Adrenal gland (tissue), 12 donors: ENCODE data around the gene FPR2. TPM values are rescaled to one million over a fixed set of nuclear protein-coding genes. Genes with fewer than 3 reads are reported as not detected.

Experiments used
- DNase-seq, 7 donors: peaks; one replicate each; pipeline ENCODE4 v3.0.0-alpha.2; 2019 to 2020
- H3K27ac ChIP-seq, 5 donors: fragments of 200-600 bp; sonication (generic) in 4 of 5; 1 replicate in 3 of 5; 2 replicates in 2 of 5; pipeline versions ENCODE4 v1.5.1 to v1.8.0; 2016 to 2020; ENCODE audit warnings: mild to moderate bottlenecking in 1 of 5
- H3K27me3 ChIP-seq: fragments of 200-600 bp; 2 replicates; pipeline ENCODE4 v1.8.0; 2021
- H3K36me3 ChIP-seq, 2 donors: fragments of 200-600 bp; replicated peaks in 1 of 2; 1 replicate in 1 of 2; 2 replicates in 1 of 2; pipeline versions ENCODE4 v1.5.1 to v1.8.0; 2018 to 2022
- H3K4me1 ChIP-seq, 2 donors: fragments of 200-600 bp; replicated peaks in 1 of 2; 1 replicate in 1 of 2; 2 replicates in 1 of 2; pipeline versions ENCODE4 v1.5.1 to v1.8.0; 2018 to 2021
- H3K4me3 ChIP-seq, 4 donors: fragments of 200-600 bp; sonication (generic) in 3 of 4; one replicate each; pipeline ENCODE4 v1.5.1; 2016 to 2018
- H3K9me3 ChIP-seq, 3 donors: fragments of 200-600 bp; sonication (generic) in 1 of 3; replicated peaks in 1 of 3; 1 replicate in 2 of 3; 2 replicates in 1 of 3; pipeline versions ENCODE4 v1.5.1 to v1.8.0; 2016 to 2021
- CTCF ChIP-seq, 6 experiments: fragments of 450-650 bp in 4 of 6; fragments of 200-600 bp in 2 of 6; sonication (generic) in 1 of 6; IDR thresholded peaks; 1 replicate in 5 of 6; 2 replicates in 1 of 6; pipeline versions ENCODE4 v1.5.1 to v1.8.0; 2016 to 2021; ENCODE audit warnings: antibody characterized with exemption in 6 of 6, mild to moderate bottlenecking in 2 of 6, moderate library complexity in 1 of 6
- POLR2A ChIP-seq, 2 donors: fragments of 450-650 bp; IDR thresholded peaks; one replicate each; pipeline ENCODE4 v1.6.1; 2017; ENCODE audit warnings: antibody characterized with exemption in 2 of 2, mild to moderate bottlenecking in 2 of 2, moderate library complexity in 1 of 2
- WGBS, 4 donors: extraction: QIAGEN DNeasy Blood & Tissue Kit in 2 of 4; methylation state at CpG; one replicate each; pipeline versions ENCODE4 v1.1.5 to v1.1.7; 2013 to 2017; 5-methylcytosine and 5-hydroxymethylcytosine counted together
- intact Hi-C, 2 donors: fragments of 100-400 bp; cut with DNase I; formaldehyde crosslinking; loops; one replicate each; pipeline versions ENCODE4 v1.14.1 to v1.15.0; 2022 to 2023
- polyA plus RNA-seq, 3 donors: library from polyadenylated mRNA; stranded (reverse); fragments of 200-250 nt in 2 of 3; fragments of 350-450 nt in 1 of 3; fragmentation: Illumina TruSeq in 1 of 3; extraction: RNeasy Lipid Tissue Mini Kit (QIAGEN cat#74804) in 1 of 3; gene quantifications; one replicate each; pipeline ENCODE4 v1.2.3, GENCODE V29; 2013 to 2014
- total RNA-seq, 9 donors: library from RNA; depleted of rRNA in 4 of 9; stranded (reverse); fragments of >200 nt in 4 of 9; fragments of 120-200 nt in 1 of 9; fragmentation: NEBNext Ultra II Directional in 1 of 9; extraction: Animal tissue kit (Norgen Biotek cat#: 25700) in 1 of 9; gene quantifications; one replicate each; pipeline versions ENCODE4 v1.1.0 to v1.2.4, GENCODE V29; 2013 to 2023
- donor health status: healthy with polysubstance abuse.
- donor health status: Bipolar disorder and iron deficiency.
- donor health status: DM: yes; HTN: yes; CAD: no.
- donor health status: DM: no; HTN: no; CAD: no.
- donor health status: DM: no; HTN: no; CAD: no.
- donor health status: DM: yes; HTN: yes; CAD: no.

The FPR2 gene
- total and polyA plus RNA-seq, 12 donors = 0.24 to 5.5 (median 1.9) TPM; not detected in 1

- no peak overlapping the region for H3K27ac ChIP-seq
- 62 to 75% (median 70%) methylated on average over 10 to 13 of the region's 13 CpGs for WGBS, 4 donors
- no peak overlapping the region for H3K4me3 ChIP-seq
- DNase-seq = no peak
- TF ChIP-seq CTCF (IDR thresholded peaks at IDR 0.05) (no peak), POLR2A (IDR thresholded peaks at IDR 0.05) (no peak)
- H3K9me3 ChIP-seq = no peaks in the 10 kb centered on the region
- H3K4me1 ChIP-seq = no peaks in the 10 kb centered on the region
- intact Hi-C loops = no loop called here
- H3K36me3 ChIP-seq = no peaks in the 10 kb centered on the region
- peaks cover 7% of the 10 kb centered on the region for H3K27me3 ChIP-seq
Observed at GRCh38 chr19:51739466-51740213, 21.3 kb upstream of the FPR2 start.

GRCh38 chr19:51740356-51740755 is 20.6 kb upstream of the FPR2 start:
- no peak for DNase-seq
- peaks cover 4% of the 10 kb centered on the region for H3K27me3 ChIP-seq

GRCh38 chr19:51742789-51743188 is 18.2 kb upstream of the FPR2 start:
- WGBS, 4 donors = 36 to 59% (median 57%) methylated on average over 6 of the region's 6 CpGs
- Histone ChIP-seq H3K4me1 (no peaks in the 10 kb centered on the region), H3K9me3 (no peaks in the 10 kb centered on the region), H3K36me3 (no peaks in the 10 kb centered on the region), H3K4me3 (no peak overlapping the region), H3K27me3 (no peaks in the 10 kb centered on the region), H3K27ac (no peak overlapping the region)
- TF ChIP-seq POLR2A (IDR thresholded peaks at IDR 0.05) = no peak
- intact Hi-C loops = no loop called here
- DNase-seq = no peak

More at GRCh38 chr19:51740356-51740755, 20.6 kb upstream of the FPR2 start:
- Histone ChIP-seq H3K27ac (no peak overlapping the region), H3K4me3 (no peak overlapping the region), H3K9me3 (no peaks in the 10 kb centered on the region), H3K4me1 (no peaks in the 10 kb centered on the region), H3K36me3 (no peaks in the 10 kb centered on the region)
- 62 to 74% (median 72%) methylated on average over 5 of the region's 5 CpGs for WGBS, 4 donors
- intact Hi-C loops = no loop called here
- no peak for TF ChIP-seq CTCF (IDR thresholded peaks at IDR 0.05)
- no peak for TF ChIP-seq POLR2A (IDR thresholded peaks at IDR 0.05)

- H3K4me1 ChIP-seq = no peaks in the 10 kb centered on the region
- H3K27me3 ChIP-seq = no peaks in the 10 kb centered on the region
- intact Hi-C loops = no loop called here
- no peak overlapping the region for H3K4me3 ChIP-seq
- no peak overlapping the region for H3K27ac ChIP-seq
- 57 to 66% (median 61%) methylated on average over 3 of the region's 3 CpGs for WGBS, 4 donors
- no peaks in the 10 kb centered on the region for H3K36me3 ChIP-seq
- TF ChIP-seq POLR2A (IDR thresholded peaks at IDR 0.05) (no peak), CTCF (IDR thresholded peaks at IDR 0.05) (no peak)
- no peak for DNase-seq
- H3K9me3 ChIP-seq = no peaks in the 10 kb centered on the region
Observed at GRCh38 chr19:51743405-51743804, 17.6 kb upstream of the FPR2 start.

GRCh38 chr19:51746731-51747130 is 14.2 kb upstream of the FPR2 start:
- WGBS, 4 donors = 63 to 76% (median 71%) methylated on average over 7 of the region's 7 CpGs
- TF ChIP-seq POLR2A (IDR thresholded peaks at IDR 0.05) = no peak
- H3K4me3 ChIP-seq = no peak overlapping the region

More at GRCh38 chr19:51746731-51747130, 14.2 kb upstream of the FPR2 start:
- Histone ChIP-seq H3K9me3 (no peaks in the 10 kb centered on the region), H3K27ac (no peak overlapping the region), H3K36me3 (no peaks in the 10 kb centered on the region), H3K27me3 (no peaks in the 10 kb centered on the region), H3K4me1 (no peaks in the 10 kb centered on the region)
- no peak for DNase-seq
- intact Hi-C loops = no loop called here
